K562 (cell line): ENCODE results near the gene CCDC137. TPM values are rescaled to one million over a fixed set of nuclear protein-coding genes. Genes with fewer than 3 reads are reported as not detected.
A peak's percentile ranks its signal among the peaks of the same experiment; 100 is the strongest.

Experiments
- CTBP1 ChIP-seq: fragments of 450-650 bp; IDR thresholded peaks from 2 replicates; pipeline ENCODE4 v1.6.1; 2016; ENCODE audit warnings: borderline replicate concordance
- HCFC1 ChIP-seq: IDR thresholded peaks from 2 replicates; pipeline ENCODE4 v1.6.1; 2012; ENCODE audit warnings: low read depth, low read length, improper control_type of control experiment
- ILK ChIP-seq: fragments of 450-650 bp; IDR thresholded peaks from 2 replicates; pipeline ENCODE4 v1.6.1; 2016; ENCODE audit warnings: missing genetic modification characterization, low read depth, mild to moderate bottlenecking, missing compliant biosample characterization, moderate library complexity, borderline replicate concordance
- JUND ChIP-seq, 2 experiments: IDR thresholded peaks; 2 replicates in 1 of 2; 3 replicates in 1 of 2; pipeline ENCODE4 v1.6.1; 2011; ENCODE audit warnings: borderline replicate concordance in 2 of 2, low read depth in 2 of 2, low read length in 2 of 2, improper control_type of control experiment in 1 of 2, missing biosample characterization in 1 of 2, missing genetic modification characterization in 1 of 2, missing genetic modification reagents in 1 of 2
- NFXL1 ChIP-seq: fragments of 450-650 bp; formaldehyde crosslinking; IDR thresholded peaks from 2 replicates; pipeline ENCODE4 v1.4.0; 2021; ENCODE audit warnings: mild to moderate bottlenecking
- POLR3A ChIP-seq: IDR thresholded peaks from 2 replicates; pipeline ENCODE4 v1.6.1; 2011; ENCODE audit warnings: borderline replicate concordance, mild to moderate bottlenecking, moderate library complexity; ENCODE audit not compliant: insufficient read length, insufficient read depth; ENCODE audit errors: extremely low read depth
- ZNF124 ChIP-seq: sonication (generic); formaldehyde crosslinking; IDR thresholded peaks from 2 replicates; pipeline ENCODE4 v1.8.1; 2022; ENCODE audit warnings: missing genetic modification reagents
- ZNF77 ChIP-seq: fragments of 250-450 bp; sonication (Bioruptor Pico); IDR thresholded peaks from 2 replicates; pipeline ENCODE4 v1.5.0; 2020
- ZSCAN29 ChIP-seq: fragments of 450-650 bp; IDR thresholded peaks from 2 replicates; pipeline ENCODE4 v1.6.1; 2017
- polyA plus RNA-seq, 8 experiments: library from polyadenylated mRNA; depleted of rRNA in 4 of 8; stranded (reverse) in 5 of 8; unstranded in 3 of 8; fragments of >200 nt; fragmentation: Nextera tagmentation in 2 of 8; fragmentation: Illumina TruSeq in 1 of 8; extraction: Ambion mirVana in 2 of 8; extraction: Trizol in 1 of 8; gene quantifications; 2 replicates each; pipeline versions ENCODE4 v1.2.1 to v1.2.3, GENCODE V29; 2011 to 2014; ENCODE audit warnings: inconsistent platforms in 1 of 8, missing spikeins in 1 of 8
- total RNA-seq, 7 experiments: library from RNA; depleted of rRNA in 6 of 7; stranded (reverse); fragments of >200 nt in 6 of 7; fragmentation: Illumina TruSeq in 2 of 7; extraction: Trizol in 2 of 7; gene quantifications; 2 replicates each; pipeline versions ENCODE4 v1.2.1 to v1.2.3, GENCODE V29; 2011 to 2021; ENCODE audit warnings: low replicate concordance in 1 of 7
- TF ChIP-seq, protein P1 (sequence below): fragments of 450-650 bp; IDR thresholded peaks from 2 replicates; pipeline ENCODE4 v1.6.1; 2016; ENCODE audit warnings: antibody characterized with exemption
- TF ChIP-seq, protein P2 (sequence below): fragments of 250-450 bp; sonication (Bioruptor Pico); IDR thresholded peaks from 2 replicates; pipeline ENCODE4 v1.8.0; 2022; ENCODE audit warnings: inconsistent platforms, mild to moderate bottlenecking, moderate library complexity, borderline replicate concordance
- TF ChIP-seq, protein P3 (sequence below): sonication (generic); formaldehyde crosslinking; IDR thresholded peaks from 2 replicates; pipeline ENCODE4 v1.8.1; 2023; ENCODE audit warnings: mild to moderate bottlenecking, missing genetic modification reagents
- TF ChIP-seq, protein P4 (sequence below), 3 experiments: fragments of 200-800 bp in 1 of 3; fragments of 250-450 bp in 1 of 3; fragments of 450-650 bp in 1 of 3; sonication (Bioruptor Pico) in 1 of 3; sonication (Bioruptor generic) in 1 of 3; formaldehyde crosslinking in 1 of 3; IDR thresholded peaks; 2 replicates each; pipeline versions ENCODE4 v1.6.1 to v1.8.0; 2016 to 2022; ENCODE audit warnings: mild to moderate bottlenecking in 2 of 3, missing genetic modification characterization in 2 of 3, missing compliant biosample characterization in 1 of 3, moderate library complexity in 1 of 3
- TF ChIP-seq, protein P5 (sequence below), 2 experiments: IDR thresholded peaks; 2 replicates each; pipeline ENCODE4 v1.6.1; 2011; ENCODE audit warnings: borderline replicate concordance in 1 of 2, control low read depth in 1 of 2, low read depth in 1 of 2, low read length in 1 of 2, mild to moderate bottlenecking in 1 of 2, mixed read lengths in 1 of 2, moderate library complexity in 1 of 2; ENCODE audit not compliant: insufficient read depth in 1 of 2, insufficient read length in 1 of 2, poor library complexity in 1 of 2, severe bottlenecking in 1 of 2; ENCODE audit errors: extremely low read depth in 1 of 2

Gene CCDC137
- total and polyA plus RNA-seq, 9 of the 15 experiments (the other 6 are each of a cell fraction or from before 2014, with no cell fraction given) = 2.3 to 68.1 (median 38.3) TPM

DNA sequence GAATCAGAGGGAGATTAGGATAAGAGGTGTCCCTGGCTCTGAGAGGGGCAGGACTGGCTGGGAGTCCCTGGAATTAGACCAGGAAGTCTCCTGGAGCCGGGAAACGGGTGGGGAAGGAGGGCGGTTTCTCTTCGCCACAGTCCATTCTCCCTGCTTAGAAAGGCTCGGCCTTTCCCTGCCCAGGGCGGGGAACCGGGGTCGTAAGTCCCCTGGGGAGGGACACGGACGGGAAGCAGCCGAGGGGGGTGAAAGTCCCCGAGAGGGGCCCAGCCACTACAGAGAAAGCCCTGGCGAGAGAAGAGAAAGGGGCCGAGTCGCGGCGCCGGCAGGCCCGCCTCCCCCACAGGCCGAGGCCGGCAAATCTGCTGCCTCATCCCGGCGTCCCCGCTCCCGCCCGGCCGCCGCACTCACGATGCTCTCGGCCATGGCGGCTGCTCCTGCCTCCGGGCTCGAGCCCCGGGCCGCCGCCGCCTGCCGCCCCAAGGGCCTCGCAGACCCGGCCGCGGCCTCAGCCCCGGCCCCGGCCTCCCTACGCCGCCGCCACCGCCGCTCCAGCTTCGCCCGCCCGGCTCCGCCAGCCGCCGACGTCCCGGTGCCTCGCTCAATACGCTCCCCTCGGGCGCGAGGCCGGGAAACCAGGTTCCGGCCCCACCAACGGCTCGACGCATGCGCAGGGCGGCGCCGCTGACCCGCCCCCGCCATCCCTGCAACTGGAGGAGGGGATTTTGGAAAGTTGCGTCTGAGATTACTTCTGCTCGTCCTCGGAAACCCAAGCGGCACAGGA, 29.8 kb upstream of the CCDC137 start, which contains the start of the genes NPLOC4 and TSPAN10 (continued):
- TF ChIP-seq, protein P1, sequence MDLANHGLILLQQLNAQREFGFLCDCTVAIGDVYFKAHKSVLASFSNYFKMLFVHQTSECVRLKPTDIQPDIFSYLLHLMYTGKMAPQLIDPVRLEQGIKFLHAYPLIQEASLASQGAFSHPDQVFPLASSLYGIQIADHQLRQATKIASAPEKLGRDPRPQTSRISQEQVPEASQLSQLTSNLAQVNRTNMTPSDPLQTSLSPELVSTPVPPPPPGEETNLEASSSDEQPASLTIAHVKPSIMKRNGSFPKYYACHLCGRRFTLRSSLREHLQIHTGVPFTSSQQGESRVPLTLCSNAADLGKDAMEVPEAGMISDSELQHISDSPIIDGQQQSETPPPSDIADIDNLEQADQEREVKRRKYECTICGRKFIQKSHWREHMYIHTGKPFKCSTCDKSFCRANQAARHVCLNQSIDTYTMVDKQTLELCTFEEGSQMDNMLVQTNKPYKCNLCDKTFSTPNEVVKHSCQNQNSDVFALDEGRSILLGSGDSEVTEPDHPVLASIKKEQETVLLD = peak; percentile 92
- TF ChIP-seq POLR3A (no peak), NFXL1 (CRISPR knock-in tag) (no peak), JUND (IDR thresholded peaks at IDR 0.05; ENCODE audit: borderline replicate concordance, low read depth, low read length) (0 out of 2 replicates have a peak, but pooled peaks have one; percentile 27), JUND (tag; IDR thresholded peaks at IDR 0.05; ENCODE audit: borderline replicate concordance, low read depth, low read length) (no peak; the same call in 2 of the 3 replicates), ILK (no peak), ZNF124 (CRISPR knock-in tag) (no peak), ZNF77 (CRISPR knock-in tag) (no peak), CTBP1 (peak; percentile 79; the same call in 1 of the 2 replicates), ZSCAN29 (no peak), HCFC1 (peak; percentile 83)
- TF ChIP-seq, protein P2, sequence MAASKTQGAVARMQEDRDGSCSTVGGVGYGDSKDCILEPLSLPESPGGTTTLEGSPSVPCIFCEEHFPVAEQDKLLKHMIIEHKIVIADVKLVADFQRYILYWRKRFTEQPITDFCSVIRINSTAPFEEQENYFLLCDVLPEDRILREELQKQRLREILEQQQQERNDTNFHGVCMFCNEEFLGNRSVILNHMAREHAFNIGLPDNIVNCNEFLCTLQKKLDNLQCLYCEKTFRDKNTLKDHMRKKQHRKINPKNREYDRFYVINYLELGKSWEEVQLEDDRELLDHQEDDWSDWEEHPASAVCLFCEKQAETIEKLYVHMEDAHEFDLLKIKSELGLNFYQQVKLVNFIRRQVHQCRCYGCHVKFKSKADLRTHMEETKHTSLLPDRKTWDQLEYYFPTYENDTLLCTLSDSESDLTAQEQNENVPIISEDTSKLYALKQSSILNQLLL (CRISPR knock-in tag) = no peak
- TF ChIP-seq, protein P3, sequence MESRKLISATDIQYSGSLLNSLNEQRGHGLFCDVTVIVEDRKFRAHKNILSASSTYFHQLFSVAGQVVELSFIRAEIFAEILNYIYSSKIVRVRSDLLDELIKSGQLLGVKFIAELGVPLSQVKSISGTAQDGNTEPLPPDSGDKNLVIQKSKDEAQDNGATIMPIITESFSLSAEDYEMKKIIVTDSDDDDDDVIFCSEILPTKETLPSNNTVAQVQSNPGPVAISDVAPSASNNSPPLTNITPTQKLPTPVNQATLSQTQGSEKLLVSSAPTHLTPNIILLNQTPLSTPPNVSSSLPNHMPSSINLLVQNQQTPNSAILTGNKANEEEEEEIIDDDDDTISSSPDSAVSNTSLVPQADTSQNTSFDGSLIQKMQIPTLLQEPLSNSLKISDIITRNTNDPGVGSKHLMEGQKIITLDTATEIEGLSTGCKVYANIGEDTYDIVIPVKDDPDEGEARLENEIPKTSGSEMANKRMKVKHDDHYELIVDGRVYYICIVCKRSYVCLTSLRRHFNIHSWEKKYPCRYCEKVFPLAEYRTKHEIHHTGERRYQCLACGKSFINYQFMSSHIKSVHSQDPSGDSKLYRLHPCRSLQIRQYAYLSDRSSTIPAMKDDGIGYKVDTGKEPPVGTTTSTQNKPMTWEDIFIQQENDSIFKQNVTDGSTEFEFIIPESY = no peak
- TF ChIP-seq, protein P4, sequence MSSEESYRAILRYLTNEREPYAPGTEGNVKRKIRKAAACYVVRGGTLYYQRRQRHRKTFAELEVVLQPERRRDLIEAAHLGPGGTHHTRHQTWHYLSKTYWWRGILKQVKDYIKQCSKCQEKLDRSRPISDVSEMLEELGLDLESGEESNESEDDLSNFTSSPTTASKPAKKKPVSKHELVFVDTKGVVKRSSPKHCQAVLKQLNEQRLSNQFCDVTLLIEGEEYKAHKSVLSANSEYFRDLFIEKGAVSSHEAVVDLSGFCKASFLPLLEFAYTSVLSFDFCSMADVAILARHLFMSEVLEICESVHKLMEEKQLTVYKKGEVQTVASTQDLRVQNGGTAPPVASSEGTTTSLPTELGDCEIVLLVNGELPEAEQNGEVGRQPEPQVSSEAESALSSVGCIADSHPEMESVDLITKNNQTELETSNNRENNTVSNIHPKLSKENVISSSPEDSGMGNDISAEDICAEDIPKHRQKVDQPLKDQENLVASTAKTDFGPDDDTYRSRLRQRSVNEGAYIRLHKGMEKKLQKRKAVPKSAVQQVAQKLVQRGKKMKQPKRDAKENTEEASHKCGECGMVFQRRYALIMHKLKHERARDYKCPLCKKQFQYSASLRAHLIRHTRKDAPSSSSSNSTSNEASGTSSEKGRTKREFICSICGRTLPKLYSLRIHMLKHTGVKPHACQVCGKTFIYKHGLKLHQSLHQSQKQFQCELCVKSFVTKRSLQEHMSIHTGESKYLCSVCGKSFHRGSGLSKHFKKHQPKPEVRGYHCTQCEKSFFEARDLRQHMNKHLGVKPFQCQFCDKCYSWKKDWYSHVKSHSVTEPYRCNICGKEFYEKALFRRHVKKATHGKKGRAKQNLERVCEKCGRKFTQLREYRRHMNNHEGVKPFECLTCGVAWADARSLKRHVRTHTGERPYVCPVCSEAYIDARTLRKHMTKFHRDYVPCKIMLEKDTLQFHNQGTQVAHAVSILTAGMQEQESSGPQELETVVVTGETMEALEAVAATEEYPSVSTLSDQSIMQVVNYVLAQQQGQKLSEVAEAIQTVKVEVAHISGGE (CRISPR knock-in tag; IDR thresholded peaks at IDR 0.05) = peak; percentile 97 to 99 (median 99)
- TF ChIP-seq, protein P5, sequence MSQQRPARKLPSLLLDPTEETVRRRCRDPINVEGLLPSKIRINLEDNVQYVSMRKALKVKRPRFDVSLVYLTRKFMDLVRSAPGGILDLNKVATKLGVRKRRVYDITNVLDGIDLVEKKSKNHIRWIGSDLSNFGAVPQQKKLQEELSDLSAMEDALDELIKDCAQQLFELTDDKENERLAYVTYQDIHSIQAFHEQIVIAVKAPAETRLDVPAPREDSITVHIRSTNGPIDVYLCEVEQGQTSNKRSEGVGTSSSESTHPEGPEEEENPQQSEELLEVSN (IDR thresholded peaks at IDR 0.05; ENCODE audit: borderline replicate concordance in 1 of 2, extremely low read depth in 1 of 2, insufficient read depth in 1 of 2, insufficient read length in 1 of 2, low read depth in 1 of 2, low read length in 1 of 2, poor library complexity in 1 of 2, severe bottlenecking in 1 of 2) = peak; percentile 34 to 83
